HepG2 (cell line): ENCODE data around the gene SPATA25. TPM values are rescaled to one million over a fixed set of nuclear protein-coding genes. Genes with fewer than 3 reads are reported as not detected.

ENCODE experiments used
- BCLAF1 ChIP-seq: fragments of 450-650 bp; IDR thresholded peaks from 2 replicates; pipeline ENCODE4 v1.6.1; 2017; ENCODE audit warnings: mild to moderate bottlenecking
- CREB3 ChIP-seq: sonication (generic); formaldehyde crosslinking; IDR thresholded peaks from 2 replicates; pipeline ENCODE4 v1.5.0; 2020; ENCODE audit warnings: missing genetic modification reagents
- EEA1 ChIP-seq: sonication (generic); formaldehyde crosslinking; IDR thresholded peaks from 2 replicates; pipeline ENCODE4 v1.5.1; 2020; ENCODE audit warnings: mild to moderate bottlenecking, missing genetic modification reagents, borderline replicate concordance
- HCFC1 ChIP-seq: fragments of 150-350 bp; IDR thresholded peaks from 2 replicates; pipeline ENCODE4 v1.6.1; 2014; ENCODE audit warnings: low read depth, low read length
- HOXA5 ChIP-seq: sonication (generic); formaldehyde crosslinking; IDR thresholded peaks from 2 replicates; pipeline ENCODE4 v1.4.0; 2020; ENCODE audit warnings: missing genetic modification reagents
- JUN ChIP-seq: sonication (generic); formaldehyde crosslinking; IDR thresholded peaks from 2 replicates; pipeline ENCODE4 v1.4.0; 2020; ENCODE audit warnings: mild to moderate bottlenecking, missing genetic modification reagents
- KDM2A ChIP-seq: sonication (generic); formaldehyde crosslinking; IDR thresholded peaks from 2 replicates; pipeline ENCODE4 v1.4.0; 2020; ENCODE audit warnings: low read depth, missing genetic modification reagents, borderline replicate concordance
- RCOR2 ChIP-seq: IDR thresholded peaks from 2 replicates; pipeline ENCODE4 v1.6.1; 2016; ENCODE audit warnings: missing biosample characterization, missing genetic modification reagents
- XRCC5 ChIP-seq: fragments of 200-400 bp; formaldehyde crosslinking; optimal IDR thresholded peaks from 2 replicates; pipeline ENCODE3; 2017; ENCODE audit warnings: mild to moderate bottlenecking, low read length
- ZBTB38 ChIP-seq: sonication (generic); formaldehyde crosslinking; IDR thresholded peaks from 2 replicates; pipeline ENCODE4 v1.5.1; 2020; ENCODE audit warnings: mild to moderate bottlenecking, missing genetic modification reagents
- ZNF251 ChIP-seq: sonication (generic); formaldehyde crosslinking; IDR thresholded peaks from 2 replicates; pipeline ENCODE4 v1.9.0; 2021; ENCODE audit warnings: mild to moderate bottlenecking, missing genetic modification reagents
- ZNF337 ChIP-seq: sonication (generic); formaldehyde crosslinking; IDR thresholded peaks from 2 replicates; pipeline ENCODE4 v1.5.1; 2020; ENCODE audit warnings: missing genetic modification reagents, low read depth, mild to moderate bottlenecking, borderline replicate concordance
- ZNF350 ChIP-seq: sonication (generic); formaldehyde crosslinking; IDR thresholded peaks from 2 replicates; pipeline ENCODE4 v1.4.0; 2020; ENCODE audit warnings: mild to moderate bottlenecking, low read depth, missing genetic modification reagents, borderline replicate concordance
- ZNF652 ChIP-seq: IDR thresholded peaks from 2 replicates; pipeline ENCODE4 v1.6.1; 2016; ENCODE audit warnings: low read depth, borderline replicate concordance
- ZNF672 ChIP-seq: sonication (generic); formaldehyde crosslinking; IDR thresholded peaks from 2 replicates; pipeline ENCODE4 v1.8.1; 2022; ENCODE audit warnings: missing genetic modification reagents
- ZSCAN20 ChIP-seq: sonication (generic); formaldehyde crosslinking; IDR thresholded peaks from 2 replicates; pipeline ENCODE4 v1.4.0; 2020; ENCODE audit warnings: missing genetic modification reagents, mild to moderate bottlenecking, borderline replicate concordance
- polyA plus RNA-seq, 8 experiments: library from polyadenylated mRNA; depleted of rRNA in 3 of 8; stranded (reverse) in 7 of 8; unstranded in 1 of 8; fragments of >200 nt; fragmentation: Illumina TruSeq in 4 of 8; extraction: Trizol in 4 of 8; gene quantifications; 2 replicates each; pipeline versions ENCODE4 v1.2.1 to v1.2.3, GENCODE V29; 2011 to 2016; ENCODE audit warnings: low read depth in 4 of 8, missing spikeins in 1 of 8, mixed read lengths in 1 of 8; ENCODE audit not compliant: insufficient read depth in 1 of 8
- total RNA-seq, 5 experiments: library from RNA; depleted of rRNA; stranded (reverse); fragments of >200 nt; fragmentation: Illumina TruSeq; extraction: Trizol; gene quantifications; 2 replicates each; pipeline ENCODE4 v1.2.3, GENCODE V29; 2016; ENCODE audit warnings: low read depth in 1 of 5
- TF ChIP-seq, protein P1 (sequence below): IDR thresholded peaks from 2 replicates; pipeline ENCODE4 v1.6.1; 2016; ENCODE audit warnings: mild to moderate bottlenecking
- TF ChIP-seq, protein P2 (sequence below): sonication (generic); formaldehyde crosslinking; IDR thresholded peaks from 2 replicates; pipeline ENCODE4 v1.4.0; 2020; ENCODE audit warnings: missing genetic modification reagents

Gene SPATA25
- total and polyA plus RNA-seq, 2 of the 13 experiments (the other 11 are each of a cell fraction or from before 2014, with no cell fraction given): 4.8 to 7.6 TPM

DNA sequence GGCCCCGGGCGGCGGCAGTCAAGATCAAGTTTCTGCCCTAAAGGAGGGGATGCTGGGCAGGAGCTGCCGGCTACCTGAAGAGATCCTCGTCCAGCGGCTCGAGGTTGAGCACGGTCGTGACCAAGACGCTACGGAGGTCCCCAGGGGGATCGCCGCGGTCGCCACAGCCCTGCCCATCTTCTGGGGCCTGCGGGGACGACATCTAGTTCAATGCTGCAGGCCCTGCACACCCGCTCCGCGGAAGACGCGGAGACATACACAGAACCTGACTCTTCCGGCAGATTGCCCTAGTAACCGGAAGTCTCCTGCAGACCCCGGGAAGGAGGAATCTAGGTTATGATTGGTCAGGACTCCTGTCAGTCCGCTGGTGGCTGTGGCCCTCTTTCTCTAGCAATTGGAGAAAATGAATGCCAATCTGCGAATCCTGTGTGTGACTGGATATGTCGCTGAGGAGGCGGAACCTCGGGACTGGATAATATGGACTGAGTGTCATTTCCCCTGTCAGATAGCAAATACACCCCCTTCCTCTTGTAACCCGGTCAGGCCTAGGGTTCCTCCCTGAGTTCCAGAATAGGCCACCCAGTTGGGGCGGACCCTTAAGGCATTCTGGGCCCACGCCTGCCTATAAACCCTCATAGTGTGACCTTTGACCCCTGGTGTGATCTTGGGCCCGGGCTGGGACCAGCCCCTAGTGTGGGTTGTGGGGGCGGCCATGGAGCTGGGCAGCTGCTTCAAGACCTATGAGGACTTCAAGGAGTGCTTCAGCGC, 30.1 kb downstream of the SPATA25 start, which contains the start of the genes ACOT8 and ZSWIM3 (continued):
- TF ChIP-seq CREB3 (0 out of 2 replicates have a peak, but pooled peaks have one; percentile 54), ZNF672 (no peak), ZSCAN20 (CRISPR knock-in tag) (no peak; the same call in 1 of the 2 replicates), XRCC5 (peak; percentile 91), JUN (no peak), KDM2A (CRISPR knock-in tag) (peak; percentile 93; the same call in 1 of the 2 replicates), HCFC1 (peak; percentile 51; the same call in 1 of the 2 replicates), ZNF337 (no peak; the same call in 1 of the 2 replicates), RCOR2 (CRISPR knock-in tag) (0 out of 2 replicates have a peak, but pooled peaks have one; percentile 1), ZBTB38 (CRISPR knock-in tag) (no peak), ZNF652 (CRISPR knock-in tag) (no peak; the same call in 1 of the 2 replicates), HOXA5 (peak; percentile 87; the same call in 1 of the 2 replicates), EEA1 (CRISPR knock-in tag) (0 out of 2 replicates have a peak, but pooled peaks have one; percentile 82), ZNF251 (no peak), BCLAF1 (no peak), ZNF350 (peak; percentile 92)
- TF ChIP-seq, protein P1, sequence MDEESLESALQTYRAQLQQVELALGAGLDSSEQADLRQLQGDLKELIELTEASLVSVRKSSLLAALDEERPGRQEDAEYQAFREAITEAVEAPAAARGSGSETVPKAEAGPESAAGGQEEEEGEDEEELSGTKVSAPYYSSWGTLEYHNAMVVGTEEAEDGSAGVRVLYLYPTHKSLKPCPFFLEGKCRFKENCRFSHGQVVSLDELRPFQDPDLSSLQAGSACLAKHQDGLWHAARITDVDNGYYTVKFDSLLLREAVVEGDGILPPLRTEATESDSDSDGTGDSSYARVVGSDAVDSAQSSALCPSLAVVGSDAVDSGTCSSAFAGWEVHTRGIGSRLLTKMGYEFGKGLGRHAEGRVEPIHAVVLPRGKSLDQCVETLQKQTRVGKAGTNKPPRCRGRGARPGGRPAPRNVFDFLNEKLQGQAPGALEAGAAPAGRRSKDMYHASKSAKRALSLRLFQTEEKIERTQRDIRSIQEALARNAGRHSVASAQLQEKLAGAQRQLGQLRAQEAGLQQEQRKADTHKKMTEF (CRISPR knock-in tag): peak; percentile 92
- TF ChIP-seq, protein P2, sequence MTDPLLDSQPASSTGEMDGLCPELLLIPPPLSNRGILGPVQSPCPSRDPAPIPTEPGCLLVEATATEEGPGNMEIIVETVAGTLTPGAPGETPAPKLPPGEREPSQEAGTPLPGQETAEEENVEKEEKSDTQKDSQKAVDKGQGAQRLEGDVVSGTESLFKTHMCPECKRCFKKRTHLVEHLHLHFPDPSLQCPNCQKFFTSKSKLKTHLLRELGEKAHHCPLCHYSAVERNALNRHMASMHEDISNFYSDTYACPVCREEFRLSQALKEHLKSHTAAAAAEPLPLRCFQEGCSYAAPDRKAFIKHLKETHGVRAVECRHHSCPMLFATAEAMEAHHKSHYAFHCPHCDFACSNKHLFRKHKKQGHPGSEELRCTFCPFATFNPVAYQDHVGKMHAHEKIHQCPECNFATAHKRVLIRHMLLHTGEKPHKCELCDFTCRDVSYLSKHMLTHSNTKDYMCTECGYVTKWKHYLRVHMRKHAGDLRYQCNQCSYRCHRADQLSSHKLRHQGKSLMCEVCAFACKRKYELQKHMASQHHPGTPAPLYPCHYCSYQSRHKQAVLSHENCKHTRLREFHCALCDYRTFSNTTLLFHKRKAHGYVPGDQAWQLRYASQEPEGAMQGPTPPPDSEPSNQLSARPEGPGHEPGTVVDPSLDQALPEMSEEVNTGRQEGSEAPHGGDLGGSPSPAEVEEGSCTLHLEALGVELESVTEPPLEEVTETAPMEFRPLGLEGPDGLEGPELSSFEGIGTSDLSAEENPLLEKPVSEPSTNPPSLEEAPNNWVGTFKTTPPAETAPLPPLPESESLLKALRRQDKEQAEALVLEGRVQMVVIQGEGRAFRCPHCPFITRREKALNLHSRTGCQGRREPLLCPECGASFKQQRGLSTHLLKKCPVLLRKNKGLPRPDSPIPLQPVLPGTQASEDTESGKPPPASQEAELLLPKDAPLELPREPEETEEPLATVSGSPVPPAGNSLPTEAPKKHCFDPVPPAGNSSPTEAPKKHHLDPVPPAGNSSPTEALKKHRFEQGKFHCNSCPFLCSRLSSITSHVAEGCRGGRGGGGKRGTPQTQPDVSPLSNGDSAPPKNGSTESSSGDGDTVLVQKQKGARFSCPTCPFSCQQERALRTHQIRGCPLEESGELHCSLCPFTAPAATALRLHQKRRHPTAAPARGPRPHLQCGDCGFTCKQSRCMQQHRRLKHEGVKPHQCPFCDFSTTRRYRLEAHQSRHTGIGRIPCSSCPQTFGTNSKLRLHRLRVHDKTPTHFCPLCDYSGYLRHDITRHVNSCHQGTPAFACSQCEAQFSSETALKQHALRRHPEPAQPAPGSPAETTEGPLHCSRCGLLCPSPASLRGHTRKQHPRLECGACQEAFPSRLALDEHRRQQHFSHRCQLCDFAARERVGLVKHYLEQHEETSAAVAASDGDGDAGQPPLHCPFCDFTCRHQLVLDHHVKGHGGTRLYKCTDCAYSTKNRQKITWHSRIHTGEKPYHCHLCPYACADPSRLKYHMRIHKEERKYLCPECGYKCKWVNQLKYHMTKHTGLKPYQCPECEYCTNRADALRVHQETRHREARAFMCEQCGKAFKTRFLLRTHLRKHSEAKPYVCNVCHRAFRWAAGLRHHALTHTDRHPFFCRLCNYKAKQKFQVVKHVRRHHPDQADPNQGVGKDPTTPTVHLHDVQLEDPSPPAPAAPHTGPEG: peak; percentile 70; the same call in 1 of the 2 replicates
